Measurements from ENCODE around the gene SSC5D. TPM values are rescaled to one million over a fixed set of nuclear protein-coding genes. Genes with fewer than 3 reads are reported as not detected.

The SSC5D gene
- total and polyA plus RNA-seq, 2 experiments from 2014 or later: 0.23 to 0.69 TPM

DNA sequence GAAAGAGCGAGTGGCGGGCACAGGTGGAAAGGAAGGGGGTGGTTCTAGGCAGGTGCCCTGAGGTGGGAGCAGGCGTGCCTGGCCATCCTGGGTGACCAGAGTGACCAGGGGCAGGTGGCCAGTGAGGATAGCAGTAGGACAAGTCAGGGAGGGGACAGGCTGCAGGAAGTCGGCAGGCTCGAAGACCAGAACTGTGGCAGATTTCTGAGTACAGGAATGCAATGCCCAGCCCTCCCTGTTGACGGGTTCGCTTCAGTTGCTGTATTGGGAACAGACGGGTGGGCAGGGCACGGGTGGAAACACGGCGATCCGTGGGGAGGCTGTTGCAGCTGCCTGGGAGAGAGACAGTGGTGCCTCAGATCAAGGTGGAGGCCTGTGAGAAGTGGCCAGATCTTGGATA, 9.9 kb upstream of the SSC5D start:
- Mint-ChIP-seq H3K4me1 (peaks cover 37% of the 10 kb centered on the region), H3K4me3 (peak overlapping the region; percentile 40), H3K36me3 (ENCODE audit: low read depth) (peaks cover 9% of the 10 kb centered on the region; the same call in 2 of the 3 replicates), H3K27me3 (ENCODE audit: insufficient read depth, low read depth, poor library complexity) (peaks cover 23% of the 10 kb centered on the region), H3K27ac (no peak overlapping the region), H3K9me3 (peaks cover 3% of the 10 kb centered on the region; the same call in 2 of the 3 replicates)
- Histone ChIP-seq H3K4me3 (no peak overlapping the region), H4K20me1 (replicated peaks; ENCODE audit: insufficient read depth) (no peaks in the 10 kb centered on the region), H2AFZ (no peak overlapping the region), H3K4me1 (ENCODE audit: insufficient read depth) (peaks cover 7% of the 10 kb centered on the region; the same call in 1 of the 2 replicates), H3K79me2 (replicated peaks; ENCODE audit: insufficient read depth) (peaks cover 9% of the 10 kb centered on the region), H3K4me2 (no peak overlapping the region), H3K27ac (ENCODE audit: low read depth) (no peak overlapping the region), H3K36me3 (ENCODE audit: insufficient read depth) (no peaks in the 10 kb centered on the region), H3K9me2 (ENCODE audit: insufficient read depth) (no peaks in the 10 kb centered on the region), H3K27me3 (ENCODE audit: insufficient read depth) (no peaks in the 10 kb centered on the region), H3F3A (replicated peaks; ENCODE audit: low read depth) (peaks cover 17% of the 10 kb centered on the region; the same call in 1 of the 2 replicates)
- DNase-seq (ENCODE audit: low spot score) (no peak), ATAC-seq (no peak)
- TF ChIP-seq ZNF114 (CRISPR knock-in tag; IDR thresholded peaks at IDR 0.05): no peak
- TF ChIP-seq JUNB (IDR thresholded peaks at IDR 0.05; ENCODE audit: unreplicated experiment): no peak

DNA sequence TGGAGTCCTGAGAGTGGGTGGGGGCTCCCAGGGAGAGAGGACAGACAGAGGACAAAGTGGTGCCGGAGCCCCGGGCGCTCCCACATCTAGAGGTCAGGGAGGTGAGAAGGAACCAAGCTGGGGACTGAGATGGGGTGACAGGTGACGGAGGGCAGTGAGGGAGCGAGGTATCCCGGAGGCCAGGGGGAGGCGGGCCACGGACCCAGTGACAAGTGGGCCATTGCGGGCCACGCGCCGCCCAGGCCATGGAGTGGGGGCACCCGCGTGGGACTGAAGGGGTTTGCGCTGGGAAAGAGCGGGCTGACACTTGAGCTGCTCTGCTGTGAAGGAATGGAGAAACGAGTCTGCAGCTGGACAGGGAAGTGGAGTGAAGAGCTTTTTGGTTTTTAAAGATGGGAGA, 9.2 kb upstream of the SSC5D start:
- peaks cover 17% of the 10 kb centered on the region; the same call in 1 of the 2 replicates for H3F3A ChIP-seq (replicated peaks; ENCODE audit: low read depth)
- H4K20me1 ChIP-seq (replicated peaks; ENCODE audit: insufficient read depth): no peaks in the 10 kb centered on the region
- peaks cover 5% of the 10 kb centered on the region; the same call in 1 of the 2 replicates for H3K4me1 ChIP-seq (ENCODE audit: insufficient read depth)
- H3K4me3 ChIP-seq: no peak overlapping the region
- Mint-ChIP-seq H3K9me3 (peaks cover 3% of the 10 kb centered on the region; the same call in 2 of the 3 replicates), H3K36me3 (ENCODE audit: low read depth) (peaks cover 9% of the 10 kb centered on the region; the same call in 2 of the 3 replicates), H3K4me1 (peaks cover 33% of the 10 kb centered on the region), H3K27ac (no peak overlapping the region), H3K4me3 (peak overlapping the region; percentile 40; the same call in 1 of the 3 replicates), H3K27me3 (ENCODE audit: insufficient read depth, low read depth, poor library complexity) (peaks cover 18% of the 10 kb centered on the region)
- H3K27ac ChIP-seq (ENCODE audit: low read depth): no peak overlapping the region
- H3K27me3 ChIP-seq (ENCODE audit: insufficient read depth): no peaks in the 10 kb centered on the region
- H3K36me3 ChIP-seq (ENCODE audit: insufficient read depth): no peaks in the 10 kb centered on the region
- H3K9me2 ChIP-seq (ENCODE audit: insufficient read depth): no peaks in the 10 kb centered on the region
- no peak overlapping the region for H3K4me2 ChIP-seq
- DNase-seq (ENCODE audit: low spot score): no peak
- peaks cover 9% of the 10 kb centered on the region for H3K79me2 ChIP-seq (replicated peaks; ENCODE audit: insufficient read depth)
- no peak overlapping the region for H2AFZ ChIP-seq
- ATAC-seq: no peak
- no peak for TF ChIP-seq JUNB (IDR thresholded peaks at IDR 0.05; ENCODE audit: unreplicated experiment)
- TF ChIP-seq, protein P1, sequence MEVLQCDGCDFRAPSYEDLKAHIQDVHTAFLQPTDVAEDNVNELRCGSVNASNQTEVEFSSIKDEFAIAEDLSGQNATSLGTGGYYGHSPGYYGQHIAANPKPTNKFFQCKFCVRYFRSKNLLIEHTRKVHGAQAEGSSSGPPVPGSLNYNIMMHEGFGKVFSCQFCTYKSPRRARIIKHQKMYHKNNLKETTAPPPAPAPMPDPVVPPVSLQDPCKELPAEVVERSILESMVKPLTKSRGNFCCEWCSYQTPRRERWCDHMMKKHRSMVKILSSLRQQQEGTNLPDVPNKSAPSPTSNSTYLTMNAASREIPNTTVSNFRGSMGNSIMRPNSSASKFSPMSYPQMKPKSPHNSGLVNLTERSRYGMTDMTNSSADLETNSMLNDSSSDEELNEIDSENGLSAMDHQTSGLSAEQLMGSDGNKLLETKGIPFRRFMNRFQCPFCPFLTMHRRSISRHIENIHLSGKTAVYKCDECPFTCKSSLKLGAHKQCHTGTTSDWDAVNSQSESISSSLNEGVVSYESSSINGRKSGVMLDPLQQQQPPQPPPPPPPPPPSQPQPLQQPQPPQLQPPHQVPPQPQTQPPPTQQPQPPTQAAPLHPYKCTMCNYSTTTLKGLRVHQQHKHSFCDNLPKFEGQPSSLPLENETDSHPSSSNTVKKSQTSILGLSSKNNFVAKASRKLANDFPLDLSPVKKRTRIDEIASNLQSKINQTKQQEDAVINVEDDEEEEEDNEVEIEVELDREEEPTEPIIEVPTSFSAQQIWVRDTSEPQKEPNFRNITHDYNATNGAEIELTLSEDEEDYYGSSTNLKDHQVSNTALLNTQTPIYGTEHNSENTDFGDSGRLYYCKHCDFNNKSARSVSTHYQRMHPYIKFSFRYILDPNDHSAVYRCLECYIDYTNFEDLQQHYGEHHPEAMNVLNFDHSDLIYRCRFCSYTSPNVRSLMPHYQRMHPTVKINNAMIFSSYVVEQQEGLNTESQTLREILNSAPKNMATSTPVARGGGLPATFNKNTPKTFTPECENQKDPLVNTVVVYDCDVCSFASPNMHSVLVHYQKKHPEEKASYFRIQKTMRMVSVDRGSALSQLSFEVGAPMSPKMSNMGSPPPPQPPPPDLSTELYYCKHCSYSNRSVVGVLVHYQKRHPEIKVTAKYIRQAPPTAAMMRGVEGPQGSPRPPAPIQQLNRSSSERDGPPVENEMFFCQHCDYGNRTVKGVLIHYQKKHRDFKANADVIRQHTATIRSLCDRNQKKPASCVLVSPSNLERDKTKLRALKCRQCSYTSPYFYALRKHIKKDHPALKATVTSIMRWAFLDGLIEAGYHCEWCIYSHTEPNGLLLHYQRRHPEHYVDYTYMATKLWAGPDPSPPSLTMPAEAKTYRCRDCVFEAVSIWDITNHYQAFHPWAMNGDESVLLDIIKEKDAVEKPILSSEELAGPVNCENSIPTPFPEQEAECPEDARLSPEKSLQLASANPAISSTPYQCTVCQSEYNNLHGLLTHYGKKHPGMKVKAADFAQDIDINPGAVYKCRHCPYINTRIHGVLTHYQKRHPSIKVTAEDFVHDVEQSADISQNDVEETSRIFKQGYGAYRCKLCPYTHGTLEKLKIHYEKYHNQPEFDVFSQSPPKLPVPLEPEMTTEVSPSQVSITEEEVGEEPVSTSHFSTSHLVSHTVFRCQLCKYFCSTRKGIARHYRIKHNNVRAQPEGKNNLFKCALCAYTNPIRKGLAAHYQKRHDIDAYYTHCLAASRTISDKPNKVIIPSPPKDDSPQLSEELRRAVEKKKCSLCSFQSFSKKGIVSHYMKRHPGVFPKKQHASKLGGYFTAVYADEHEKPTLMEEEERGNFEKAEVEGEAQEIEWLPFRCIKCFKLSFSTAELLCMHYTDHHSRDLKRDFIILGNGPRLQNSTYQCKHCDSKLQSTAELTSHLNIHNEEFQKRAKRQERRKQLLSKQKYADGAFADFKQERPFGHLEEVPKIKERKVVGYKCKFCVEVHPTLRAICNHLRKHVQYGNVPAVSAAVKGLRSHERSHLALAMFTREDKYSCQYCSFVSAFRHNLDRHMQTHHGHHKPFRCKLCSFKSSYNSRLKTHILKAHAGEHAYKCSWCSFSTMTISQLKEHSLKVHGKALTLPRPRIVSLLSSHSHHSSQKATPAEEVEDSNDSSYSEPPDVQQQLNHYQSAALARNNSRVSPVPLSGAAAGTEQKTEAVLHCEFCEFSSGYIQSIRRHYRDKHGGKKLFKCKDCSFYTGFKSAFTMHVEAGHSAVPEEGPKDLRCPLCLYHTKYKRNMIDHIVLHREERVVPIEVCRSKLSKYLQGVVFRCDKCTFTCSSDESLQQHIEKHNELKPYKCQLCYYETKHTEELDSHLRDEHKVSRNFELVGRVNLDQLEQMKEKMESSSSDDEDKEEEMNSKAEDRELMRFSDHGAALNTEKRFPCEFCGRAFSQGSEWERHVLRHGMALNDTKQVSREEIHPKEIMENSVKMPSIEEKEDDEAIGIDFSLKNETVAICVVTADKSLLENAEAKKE (CRISPR knock-in tag; IDR thresholded peaks at IDR 0.05): no peak
- TF ChIP-seq, protein P2, sequence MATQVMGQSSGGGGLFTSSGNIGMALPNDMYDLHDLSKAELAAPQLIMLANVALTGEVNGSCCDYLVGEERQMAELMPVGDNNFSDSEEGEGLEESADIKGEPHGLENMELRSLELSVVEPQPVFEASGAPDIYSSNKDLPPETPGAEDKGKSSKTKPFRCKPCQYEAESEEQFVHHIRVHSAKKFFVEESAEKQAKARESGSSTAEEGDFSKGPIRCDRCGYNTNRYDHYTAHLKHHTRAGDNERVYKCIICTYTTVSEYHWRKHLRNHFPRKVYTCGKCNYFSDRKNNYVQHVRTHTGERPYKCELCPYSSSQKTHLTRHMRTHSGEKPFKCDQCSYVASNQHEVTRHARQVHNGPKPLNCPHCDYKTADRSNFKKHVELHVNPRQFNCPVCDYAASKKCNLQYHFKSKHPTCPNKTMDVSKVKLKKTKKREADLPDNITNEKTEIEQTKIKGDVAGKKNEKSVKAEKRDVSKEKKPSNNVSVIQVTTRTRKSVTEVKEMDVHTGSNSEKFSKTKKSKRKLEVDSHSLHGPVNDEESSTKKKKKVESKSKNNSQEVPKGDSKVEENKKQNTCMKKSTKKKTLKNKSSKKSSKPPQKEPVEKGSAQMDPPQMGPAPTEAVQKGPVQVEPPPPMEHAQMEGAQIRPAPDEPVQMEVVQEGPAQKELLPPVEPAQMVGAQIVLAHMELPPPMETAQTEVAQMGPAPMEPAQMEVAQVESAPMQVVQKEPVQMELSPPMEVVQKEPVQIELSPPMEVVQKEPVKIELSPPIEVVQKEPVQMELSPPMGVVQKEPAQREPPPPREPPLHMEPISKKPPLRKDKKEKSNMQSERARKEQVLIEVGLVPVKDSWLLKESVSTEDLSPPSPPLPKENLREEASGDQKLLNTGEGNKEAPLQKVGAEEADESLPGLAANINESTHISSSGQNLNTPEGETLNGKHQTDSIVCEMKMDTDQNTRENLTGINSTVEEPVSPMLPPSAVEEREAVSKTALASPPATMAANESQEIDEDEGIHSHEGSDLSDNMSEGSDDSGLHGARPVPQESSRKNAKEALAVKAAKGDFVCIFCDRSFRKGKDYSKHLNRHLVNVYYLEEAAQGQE (IDR thresholded peaks at IDR 0.05; ENCODE audit: unreplicated experiment): no peak
- TF ChIP-seq POLR2AphosphoS5 (IDR thresholded peaks at IDR 0.05; ENCODE audit: low read depth): no peak
- TF ChIP-seq, protein P3, sequence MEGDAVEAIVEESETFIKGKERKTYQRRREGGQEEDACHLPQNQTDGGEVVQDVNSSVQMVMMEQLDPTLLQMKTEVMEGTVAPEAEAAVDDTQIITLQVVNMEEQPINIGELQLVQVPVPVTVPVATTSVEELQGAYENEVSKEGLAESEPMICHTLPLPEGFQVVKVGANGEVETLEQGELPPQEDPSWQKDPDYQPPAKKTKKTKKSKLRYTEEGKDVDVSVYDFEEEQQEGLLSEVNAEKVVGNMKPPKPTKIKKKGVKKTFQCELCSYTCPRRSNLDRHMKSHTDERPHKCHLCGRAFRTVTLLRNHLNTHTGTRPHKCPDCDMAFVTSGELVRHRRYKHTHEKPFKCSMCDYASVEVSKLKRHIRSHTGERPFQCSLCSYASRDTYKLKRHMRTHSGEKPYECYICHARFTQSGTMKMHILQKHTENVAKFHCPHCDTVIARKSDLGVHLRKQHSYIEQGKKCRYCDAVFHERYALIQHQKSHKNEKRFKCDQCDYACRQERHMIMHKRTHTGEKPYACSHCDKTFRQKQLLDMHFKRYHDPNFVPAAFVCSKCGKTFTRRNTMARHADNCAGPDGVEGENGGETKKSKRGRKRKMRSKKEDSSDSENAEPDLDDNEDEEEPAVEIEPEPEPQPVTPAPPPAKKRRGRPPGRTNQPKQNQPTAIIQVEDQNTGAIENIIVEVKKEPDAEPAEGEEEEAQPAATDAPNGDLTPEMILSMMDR (conservative IDR thresholded peaks at IDR 0.05; ENCODE audit: low read depth in 2 of 2): no peak
- no peak for TF ChIP-seq CREB1 (CRISPR knock-in tag; IDR thresholded peaks at IDR 0.05; ENCODE audit: low read depth)
- TF ChIP-seq NANOG (IDR thresholded peaks at IDR 0.05; ENCODE audit: borderline replicate concordance): no peak
- TF ChIP-seq, protein P4, sequence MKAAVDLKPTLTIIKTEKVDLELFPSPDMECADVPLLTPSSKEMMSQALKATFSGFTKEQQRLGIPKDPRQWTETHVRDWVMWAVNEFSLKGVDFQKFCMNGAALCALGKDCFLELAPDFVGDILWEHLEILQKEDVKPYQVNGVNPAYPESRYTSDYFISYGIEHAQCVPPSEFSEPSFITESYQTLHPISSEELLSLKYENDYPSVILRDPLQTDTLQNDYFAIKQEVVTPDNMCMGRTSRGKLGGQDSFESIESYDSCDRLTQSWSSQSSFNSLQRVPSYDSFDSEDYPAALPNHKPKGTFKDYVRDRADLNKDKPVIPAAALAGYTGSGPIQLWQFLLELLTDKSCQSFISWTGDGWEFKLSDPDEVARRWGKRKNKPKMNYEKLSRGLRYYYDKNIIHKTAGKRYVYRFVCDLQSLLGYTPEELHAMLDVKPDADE (IDR thresholded peaks at IDR 0.05): no peak
